ENCODE measurements around the gene CDCA8.

Gene CDCA8

DNA sequence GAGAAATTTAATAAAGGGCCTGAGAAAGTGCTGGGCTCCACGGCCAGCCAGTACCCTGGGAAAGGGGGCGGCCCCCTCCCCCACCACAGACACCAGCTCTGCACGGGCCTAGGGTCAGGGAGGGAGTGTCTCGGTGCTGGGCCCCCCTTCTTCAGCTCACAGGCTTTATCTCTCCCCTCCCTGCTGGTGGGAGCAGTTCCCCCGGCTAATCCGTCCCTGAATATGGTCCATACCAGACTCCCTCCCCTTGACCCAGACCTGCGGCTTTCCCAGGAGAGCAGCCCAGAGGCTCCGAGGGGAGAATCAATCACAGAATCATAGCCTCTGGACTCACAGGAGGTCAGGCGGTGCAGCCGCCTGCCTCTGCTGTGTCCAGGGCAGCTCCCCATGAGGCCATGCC, 31.7 kb upstream of the CDCA8 start:
- no peaks in the 10 kb centered on the region for H3K27me3 ChIP-seq (ENCODE audit: low read depth, low read length)
- H2AFZ ChIP-seq (ENCODE audit: low read depth, low read length) = no peak overlapping the region
- H3K27ac ChIP-seq (ENCODE audit: low read length) = no peak overlapping the region
- H3K9ac ChIP-seq (ENCODE audit: low read length) = no peak overlapping the region
- no peaks in the 10 kb centered on the region for H3K9me3 ChIP-seq (ENCODE audit: insufficient read depth, low read length)
- H3K4me3 ChIP-seq (ENCODE audit: low read length) = no peak overlapping the region
- H3K79me2 ChIP-seq (ENCODE audit: low read length) = no peaks in the 10 kb centered on the region
- TF ChIP-seq CTCF (IDR thresholded peaks at IDR 0.05; ENCODE audit: low read depth, low read length) (no peak), EZH2phosphoT487 (IDR thresholded peaks at IDR 0.05; ENCODE audit: low read depth) (no peak)
- H3K36me3 ChIP-seq (replicated peaks; ENCODE audit: low read depth, low read length) = no peaks in the 10 kb centered on the region
- no peak overlapping the region for H3K4me2 ChIP-seq (ENCODE audit: low read length)
- peaks cover 7% of the 10 kb centered on the region for H3K4me1 ChIP-seq (ENCODE audit: low read length)
- H4K20me1 ChIP-seq (ENCODE audit: insufficient read depth, low read length) = no peaks in the 10 kb centered on the region

GRCh38 chr1:37661401-37661800, 30.9 kb upstream of the CDCA8 start:
- Histone ChIP-seq H2AFZ (ENCODE audit: low read depth, low read length) (no peak overlapping the region), H3K9ac (ENCODE audit: low read length) (no peak overlapping the region), H3K4me1 (ENCODE audit: low read length) (peaks cover 7% of the 10 kb centered on the region), H3K9me3 (ENCODE audit: insufficient read depth, low read length) (no peaks in the 10 kb centered on the region), H4K20me1 (ENCODE audit: insufficient read depth, low read length) (no peaks in the 10 kb centered on the region), H3K27me3 (ENCODE audit: low read depth, low read length) (no peaks in the 10 kb centered on the region), H3K79me2 (ENCODE audit: low read length) (no peaks in the 10 kb centered on the region), H3K36me3 (replicated peaks; ENCODE audit: low read depth, low read length) (no peaks in the 10 kb centered on the region), H3K4me2 (ENCODE audit: low read length) (no peak overlapping the region), H3K27ac (ENCODE audit: low read length) (no peak overlapping the region), H3K4me3 (ENCODE audit: low read length) (no peak overlapping the region)
- TF ChIP-seq CTCF (IDR thresholded peaks at IDR 0.05; ENCODE audit: low read depth, low read length) (no peak), EZH2phosphoT487 (IDR thresholded peaks at IDR 0.05; ENCODE audit: low read depth) (no peak)

DNA sequence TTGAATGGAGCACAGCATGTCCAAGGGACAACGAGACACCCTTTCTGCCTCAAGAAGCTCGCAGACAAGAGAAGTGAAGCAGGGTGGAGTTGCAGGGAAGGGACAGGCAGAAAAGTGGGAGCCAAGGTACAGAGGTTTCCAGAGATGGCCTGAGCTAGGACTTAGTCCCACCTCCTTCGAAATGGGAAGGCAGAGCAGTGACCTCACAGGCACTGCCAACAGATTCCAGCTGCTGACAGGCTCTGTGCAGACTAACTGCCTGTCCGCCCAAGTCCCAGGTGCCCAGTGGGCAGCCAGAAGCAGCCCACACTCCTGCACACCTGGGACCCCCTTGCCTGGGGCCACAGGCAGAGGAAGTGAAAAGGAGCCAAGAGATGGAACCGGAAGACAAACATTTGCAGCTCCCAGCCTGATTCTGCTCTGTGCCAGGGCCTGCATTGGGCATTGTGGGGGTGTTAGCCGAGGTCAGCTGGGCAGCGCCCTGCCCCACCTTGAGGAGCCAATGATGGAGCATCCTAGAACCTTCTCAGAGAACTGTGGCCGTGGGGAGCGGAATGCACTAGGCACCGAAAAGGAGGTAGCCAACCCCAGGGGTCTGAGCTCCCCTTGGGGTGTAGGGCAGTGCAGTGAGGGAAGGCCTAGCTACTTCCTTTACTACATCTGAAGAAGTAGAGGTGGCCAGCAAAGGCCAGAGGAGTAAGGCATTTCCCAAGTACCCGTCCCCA, 30.1 kb upstream of the CDCA8 start:
- no peaks in the 10 kb centered on the region for H4K20me1 ChIP-seq (ENCODE audit: insufficient read depth, low read length)
- TF ChIP-seq CTCF (IDR thresholded peaks at IDR 0.05; ENCODE audit: low read depth, low read length) (no peak), EZH2phosphoT487 (IDR thresholded peaks at IDR 0.05; ENCODE audit: low read depth) (no peak)
- no peaks in the 10 kb centered on the region for H3K27me3 ChIP-seq (ENCODE audit: low read depth, low read length)
- H3K4me1 ChIP-seq (ENCODE audit: low read length) = peaks cover 7% of the 10 kb centered on the region
- H3K4me2 ChIP-seq (ENCODE audit: low read length) = no peak overlapping the region
- H3K36me3 ChIP-seq (replicated peaks; ENCODE audit: low read depth, low read length) = no peaks in the 10 kb centered on the region
- H3K9me3 ChIP-seq (ENCODE audit: insufficient read depth, low read length) = no peaks in the 10 kb centered on the region
- no peak overlapping the region for H3K27ac ChIP-seq (ENCODE audit: low read length)
- H2AFZ ChIP-seq (ENCODE audit: low read depth, low read length) = peak overlapping the region; percentile 76; the same call in 1 of the 2 replicates
- no peak overlapping the region for H3K4me3 ChIP-seq (ENCODE audit: low read length)
- no peak overlapping the region for H3K9ac ChIP-seq (ENCODE audit: low read length)
- H3K79me2 ChIP-seq (ENCODE audit: low read length) = no peaks in the 10 kb centered on the region

- Histone ChIP-seq H3K27ac (ENCODE audit: low read length) (no peak overlapping the region), H3K4me3 (ENCODE audit: low read length) (no peak overlapping the region), H3K4me2 (ENCODE audit: low read length) (no peak overlapping the region), H3K9ac (ENCODE audit: low read length) (no peak overlapping the region), H3K27me3 (ENCODE audit: low read depth, low read length) (no peaks in the 10 kb centered on the region), H4K20me1 (ENCODE audit: insufficient read depth, low read length) (no peaks in the 10 kb centered on the region), H3K4me1 (ENCODE audit: low read length) (peaks cover 7% of the 10 kb centered on the region), H3K9me3 (ENCODE audit: insufficient read depth, low read length) (no peaks in the 10 kb centered on the region), H2AFZ (ENCODE audit: low read depth, low read length) (no peak overlapping the region), H3K36me3 (replicated peaks; ENCODE audit: low read depth, low read length) (no peaks in the 10 kb centered on the region), H3K79me2 (ENCODE audit: low read length) (no peaks in the 10 kb centered on the region)
- TF ChIP-seq CTCF (IDR thresholded peaks at IDR 0.05; ENCODE audit: low read depth, low read length) (no peak), EZH2phosphoT487 (IDR thresholded peaks at IDR 0.05; ENCODE audit: low read depth) (no peak)
These were observed 28.8 kb upstream of the CDCA8 start for GRCh38 chr1:37663426-37664000.

Data from OCI-LY3 (cell line).